Activated CD4-positive, alpha-beta T cell treated with anti-CD3 and anti-CD28 coated beads, Interleukin-2, amount 50 U/mL, for 24 hours (primary cell): ENCODE measurements around the gene ORM1.

ENCODE experiments used
- DNase-seq, 2 donors: peaks; one replicate each; pipeline ENCODE4 v3.0.0-alpha.2; 2020; ENCODE audit warnings: low read depth in 1 of 2, low spot score in 1 of 2

The ORM1 gene

DNA sequence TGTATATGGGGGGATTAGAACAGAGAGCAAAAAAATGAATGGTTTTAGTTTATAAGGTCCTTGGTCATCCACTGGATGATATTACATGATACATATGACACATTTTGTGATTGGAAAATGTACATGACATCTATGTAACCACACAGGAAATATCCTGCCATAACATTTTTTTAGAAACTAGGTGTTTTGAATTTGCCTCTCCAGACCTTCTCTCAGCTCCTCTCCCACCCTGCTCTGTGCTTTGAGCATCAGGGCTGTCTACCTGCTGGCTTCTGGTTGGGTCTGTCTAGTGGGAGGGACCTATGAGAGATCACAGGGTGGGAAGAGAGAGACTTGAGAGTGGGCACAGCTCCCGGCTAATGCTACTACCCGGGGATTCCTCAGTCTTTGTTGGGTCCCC lies 40.5 kb downstream of the ORM1 start:
- no peak for DNase-seq

- DNase-seq = no peak
These were observed 41.5 kb downstream of the ORM1 start for GRCh38 chr9:114364134-114365041.

GRCh38 chr9:114365194-114365593 lies 42.3 kb downstream of the ORM1 start:
- no peak for DNase-seq

DNA sequence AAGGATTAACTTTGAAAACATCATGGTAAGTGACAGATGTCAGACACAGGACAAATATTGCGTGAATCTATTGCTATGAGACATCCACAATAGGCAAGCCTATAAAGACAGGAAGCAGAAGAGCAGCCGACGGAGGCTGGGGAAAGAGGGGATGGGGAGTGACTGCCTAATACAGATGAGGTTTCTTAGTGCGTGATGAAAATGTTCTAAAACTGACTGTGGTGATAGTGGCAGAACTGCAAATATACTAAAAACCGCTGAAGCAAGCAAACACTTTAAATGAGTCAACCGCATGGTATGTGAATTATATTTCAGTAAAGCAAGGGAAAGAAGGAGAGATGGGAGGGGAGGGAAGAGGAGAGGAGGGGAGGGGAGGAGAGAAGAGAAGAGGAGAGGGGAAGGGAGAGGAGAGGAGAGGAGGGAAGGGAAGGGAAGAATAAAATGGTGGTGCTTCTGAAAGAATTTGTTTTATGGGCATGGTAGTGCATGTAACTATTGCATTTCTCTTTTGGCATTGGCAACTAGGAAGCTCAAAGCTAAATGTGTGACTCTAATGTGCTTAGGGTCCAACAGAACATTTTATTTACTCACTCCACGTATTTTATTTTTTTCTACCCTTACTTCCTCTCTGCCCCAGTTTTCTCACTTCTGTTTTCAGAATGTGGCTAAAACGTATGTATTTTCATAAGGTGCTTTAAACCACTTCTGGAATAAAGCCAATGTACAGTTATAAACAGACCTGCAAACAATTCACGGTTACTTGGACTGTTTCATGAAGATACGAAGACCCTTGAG lies 43.6 kb downstream of the ORM1 start:
- DNase-seq = no peak

GRCh38 chr9:114367366-114367765 lies 44.5 kb downstream of the ORM1 start:
- DNase-seq = no peak

DNA sequence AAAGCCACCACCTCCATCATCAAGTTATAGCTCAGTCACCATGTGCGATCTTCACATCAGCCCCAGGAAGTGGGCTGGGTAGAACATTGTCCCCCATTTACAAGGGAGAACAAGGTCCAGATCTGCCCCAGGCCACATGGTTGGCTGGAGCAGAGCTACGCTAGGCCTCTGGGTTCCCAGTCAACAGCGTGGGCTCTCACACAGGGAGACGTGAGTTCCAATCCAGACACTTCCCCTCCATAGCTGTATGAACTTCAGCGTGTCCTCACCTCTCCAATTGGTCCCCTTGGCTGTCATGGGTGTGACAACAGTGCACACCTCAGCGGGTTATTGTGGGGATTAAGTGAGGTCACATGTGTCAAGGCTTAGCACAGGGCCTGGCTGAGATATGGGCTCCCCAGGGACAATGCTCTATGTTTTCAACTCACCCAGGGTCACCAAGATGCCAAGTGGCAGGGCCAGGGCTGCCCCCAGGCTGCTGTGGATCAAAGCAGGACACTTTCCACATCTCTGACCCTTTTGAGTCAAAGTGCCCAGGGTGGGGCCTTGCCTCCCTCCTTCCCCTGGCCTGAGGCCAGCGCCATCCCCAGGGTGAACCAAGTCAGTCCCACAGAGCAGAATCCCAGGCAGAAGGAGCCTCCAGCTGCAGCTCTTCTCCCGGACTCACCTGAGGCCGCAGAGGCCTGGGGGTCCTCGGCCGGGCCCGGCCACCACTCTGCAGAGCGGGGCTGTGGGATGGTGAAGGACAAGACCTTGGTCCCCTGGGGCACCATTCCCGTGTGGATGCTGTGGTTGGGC lies 45.1 kb downstream of the ORM1 start:
- no peak for DNase-seq

- DNase-seq = no peak
These were observed 46.6 kb downstream of the ORM1 start for GRCh38 chr9:114369216-114370130.

- no peak for DNase-seq
These were observed 47.5 kb downstream of the ORM1 start for GRCh38 chr9:114370251-114370967.

DNA sequence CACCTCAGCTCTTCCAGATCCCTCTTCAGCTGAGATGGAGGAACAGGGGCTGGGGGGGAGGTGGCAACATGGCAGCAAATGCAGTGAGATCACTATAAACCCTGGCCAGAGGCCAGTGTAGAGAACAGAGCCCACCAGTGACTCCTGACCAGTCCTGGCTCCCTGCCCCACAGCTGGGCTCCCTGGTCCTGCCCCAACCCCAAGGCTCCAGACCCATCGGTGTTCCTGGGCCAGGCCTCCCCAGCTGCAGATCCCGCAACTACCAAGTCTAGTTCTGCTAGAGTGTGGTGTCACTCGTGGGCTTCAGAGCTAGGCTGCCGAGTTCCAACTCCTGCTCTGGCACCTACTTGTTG lies 48.0 kb downstream of the ORM1 start:
- DNase-seq = no peak

DNA sequence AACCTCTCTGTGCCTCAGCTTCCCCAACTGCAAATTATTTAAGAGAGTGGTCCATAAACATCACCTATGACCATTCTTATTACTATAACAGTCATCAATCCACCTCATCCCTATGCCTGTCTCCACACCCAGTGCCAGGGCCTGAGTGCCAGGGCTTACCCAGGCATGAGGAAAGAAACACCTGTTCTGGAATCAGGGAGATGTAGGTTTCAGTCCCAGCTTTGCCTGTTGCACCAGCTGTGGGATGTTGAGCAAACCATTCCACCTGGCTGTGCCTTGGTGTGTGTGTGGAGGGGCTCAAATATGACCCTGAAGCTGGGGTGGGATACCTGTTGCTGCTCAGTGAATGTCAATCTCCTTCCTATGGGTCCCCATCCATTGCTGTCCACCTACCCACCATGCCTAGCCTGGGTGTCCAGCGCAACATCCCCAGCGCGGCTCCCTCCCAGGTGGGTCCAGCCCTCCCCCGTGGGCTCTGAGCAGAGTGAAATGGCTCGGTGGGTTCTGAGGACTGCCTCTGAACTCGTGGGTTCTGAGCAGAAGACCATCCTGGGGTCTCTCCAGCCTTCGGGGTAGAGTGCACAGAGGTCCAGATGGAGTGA lies 48.5 kb downstream of the ORM1 start:
- DNase-seq = no peak

GRCh38 chr9:114371973-114372917 lies 49.3 kb downstream of the ORM1 start:
- no peak for DNase-seq

DNA sequence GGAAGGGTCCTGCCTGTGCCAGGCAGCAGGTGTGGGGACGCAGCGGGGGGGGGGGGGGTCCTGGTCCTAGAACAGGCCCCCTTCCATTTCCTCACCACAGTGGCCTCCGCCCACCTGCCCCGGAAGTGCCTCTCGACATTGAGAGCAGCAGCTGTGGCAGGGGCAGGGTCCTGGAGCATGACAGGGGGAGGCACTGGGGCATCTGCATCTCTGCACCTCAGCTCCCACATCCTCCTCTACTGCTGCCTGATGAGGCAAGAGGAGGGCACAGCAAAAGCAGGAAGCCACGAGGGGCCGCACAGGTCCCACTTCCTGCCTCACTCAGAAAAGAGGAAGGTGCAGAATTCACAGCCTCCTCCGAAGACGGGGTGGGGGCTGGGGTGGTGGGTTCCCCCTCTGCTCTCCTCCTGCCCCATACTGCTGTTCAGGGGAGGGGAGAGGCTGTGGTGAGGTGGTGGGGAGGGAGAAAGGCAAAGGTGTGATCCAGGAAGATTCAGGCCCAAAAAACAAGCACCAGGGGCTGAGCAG lies 50.1 kb downstream of the ORM1 start:
- peak; percentile 47 to 65 for DNase-seq

- DNase-seq = no peak
These were observed 51.2 kb downstream of the ORM1 start for GRCh38 chr9:114373960-114374730.

GRCh38 chr9:114374936-114375335 lies 52.0 kb downstream of the ORM1 start:
- DNase-seq = no peak

- no peak for DNase-seq
These were observed 52.7 kb downstream of the ORM1 start for GRCh38 chr9:114375386-114376175.
